EH (cell line): ENCODE measurements around the gene MAGI2.

Experiments
- DNase-seq: peaks from one replicate; pipeline ENCODE4 v3.0.0-alpha.2; 2015; ENCODE audit warnings: low read depth

The MAGI2 gene

DNA sequence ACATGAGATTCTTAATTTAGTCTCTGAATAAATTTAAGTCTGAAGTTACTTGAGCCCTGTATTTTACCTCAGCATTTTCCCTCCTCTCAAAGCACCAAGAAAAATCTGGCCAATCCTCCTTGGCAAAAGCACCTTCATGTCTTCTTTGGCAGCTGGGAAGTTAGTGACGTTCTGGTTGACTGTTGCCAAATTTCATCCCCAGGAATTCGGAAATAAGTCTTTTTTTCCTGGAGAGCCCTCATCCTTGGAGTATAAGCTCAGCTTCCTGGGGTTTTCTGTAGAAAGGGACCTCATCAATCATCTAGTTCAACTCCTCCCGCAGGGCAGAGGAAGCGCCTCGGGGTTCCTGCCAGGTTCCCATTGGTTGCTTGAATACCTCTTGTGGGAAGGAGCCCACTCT is 1277.3 kb downstream of the MAGI2 start:
- DNase-seq = no peak

DNA sequence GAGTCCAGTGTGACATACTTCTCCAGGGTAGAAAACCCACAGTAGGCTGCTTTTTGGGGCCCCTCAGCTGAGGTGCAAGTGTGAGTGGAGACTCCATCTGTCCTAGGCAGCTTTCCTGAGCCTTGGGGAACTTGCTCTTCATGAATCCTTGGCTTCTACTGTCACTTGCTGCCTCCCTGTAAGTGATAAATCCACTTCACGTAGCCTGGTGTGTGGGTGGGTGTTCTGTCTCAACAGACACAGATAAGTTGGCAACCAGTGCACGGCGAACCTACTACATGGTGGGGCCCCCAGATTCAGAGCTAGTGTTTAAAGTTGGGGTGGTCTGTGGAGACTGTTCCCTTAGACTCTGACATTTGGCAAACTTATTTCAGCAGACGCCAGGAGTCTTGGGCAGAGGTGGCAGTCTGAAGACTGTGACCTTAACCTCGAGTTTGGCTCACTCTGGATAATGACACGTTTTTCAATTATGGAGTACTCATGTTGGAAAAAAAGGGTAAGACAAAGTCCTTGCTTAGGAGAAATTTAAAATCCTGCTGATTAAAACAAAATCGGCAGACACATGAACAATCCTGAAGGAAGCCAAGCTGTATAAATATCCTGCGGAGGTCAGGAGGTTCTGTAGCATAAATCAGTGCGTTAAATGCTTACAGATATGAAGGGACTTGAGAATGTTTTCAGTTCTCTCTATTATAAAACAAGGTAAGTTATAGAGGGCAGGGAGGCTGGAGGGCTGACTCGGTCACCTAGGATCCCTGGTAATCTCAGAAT is 1278.0 kb downstream of the MAGI2 start:
- DNase-seq = no peak

DNA sequence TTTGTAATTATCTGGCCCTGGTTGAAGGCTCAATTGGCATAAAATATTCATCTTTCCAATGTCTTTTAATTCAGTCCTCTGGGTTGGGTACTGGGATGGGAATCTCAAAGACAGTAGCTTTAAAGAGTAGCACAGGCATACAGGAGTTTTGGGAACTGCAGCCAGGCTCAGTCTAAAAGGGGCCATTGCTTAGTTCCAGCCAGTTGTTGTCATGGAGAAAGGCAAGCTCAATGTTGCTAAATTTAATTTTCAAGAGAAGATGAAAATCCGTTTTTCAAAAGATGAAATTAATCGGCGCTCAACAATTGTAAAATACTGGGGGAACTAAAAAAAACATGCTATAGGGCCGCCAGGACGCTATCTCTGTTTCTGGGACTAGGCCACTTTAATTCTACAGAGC is 1279.8 kb downstream of the MAGI2 start:
- DNase-seq = no peak

DNA sequence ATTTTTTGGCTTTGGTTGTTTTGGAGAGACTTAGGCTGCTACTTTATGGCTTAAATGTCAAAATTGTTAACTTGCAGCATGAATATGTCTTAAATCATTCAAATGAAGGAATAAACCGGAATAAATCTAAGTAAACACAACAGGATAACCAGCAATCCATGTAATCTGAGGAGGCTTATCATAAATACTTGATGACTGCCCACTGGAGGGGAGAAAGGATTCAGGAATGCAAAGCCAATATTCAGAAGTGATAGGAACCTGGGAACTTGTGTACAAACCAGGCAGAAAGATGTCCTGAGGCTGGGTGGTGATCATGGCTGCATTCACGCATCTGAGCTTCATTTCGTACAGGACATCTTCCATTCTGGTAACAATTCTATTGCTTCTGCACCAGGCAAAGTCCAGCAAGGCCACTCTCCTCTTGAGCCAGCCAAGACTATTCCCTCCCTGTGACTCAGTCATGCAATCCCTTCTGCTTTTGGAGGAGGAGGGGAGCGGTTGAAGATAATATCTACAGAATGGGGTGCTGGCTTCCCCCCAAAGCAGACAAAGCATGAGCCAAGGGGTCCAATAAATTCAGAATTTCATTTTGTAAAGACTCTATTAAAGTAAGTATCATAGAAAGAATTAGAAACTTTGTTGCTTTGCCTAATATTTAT is 1280.4 kb downstream of the MAGI2 start:
- DNase-seq = no peak

DNA sequence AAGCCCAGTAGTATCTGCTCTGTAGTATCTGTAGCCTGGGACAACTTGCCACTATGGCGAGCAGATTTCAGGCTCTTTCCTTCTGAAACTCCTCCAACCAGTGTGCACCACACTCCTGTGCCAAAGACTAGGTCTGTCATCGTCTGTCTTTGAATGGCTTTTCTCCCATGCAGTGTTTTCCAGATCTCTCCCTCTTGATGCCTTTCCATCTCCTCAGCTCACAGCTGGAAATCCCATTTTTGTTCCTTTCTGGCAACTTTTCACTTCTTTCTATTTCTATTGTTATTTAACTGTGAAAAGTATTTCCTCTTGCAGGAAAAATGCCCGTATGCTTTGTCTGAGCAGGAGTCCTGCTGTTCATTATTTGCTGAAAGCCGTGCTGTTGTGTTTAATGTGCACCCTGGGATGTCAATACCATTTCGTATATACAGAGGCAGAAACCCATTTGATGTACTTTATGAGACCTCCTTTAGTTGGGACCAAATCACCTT is 1281.2 kb downstream of the MAGI2 start:
- DNase-seq = no peak

DNA sequence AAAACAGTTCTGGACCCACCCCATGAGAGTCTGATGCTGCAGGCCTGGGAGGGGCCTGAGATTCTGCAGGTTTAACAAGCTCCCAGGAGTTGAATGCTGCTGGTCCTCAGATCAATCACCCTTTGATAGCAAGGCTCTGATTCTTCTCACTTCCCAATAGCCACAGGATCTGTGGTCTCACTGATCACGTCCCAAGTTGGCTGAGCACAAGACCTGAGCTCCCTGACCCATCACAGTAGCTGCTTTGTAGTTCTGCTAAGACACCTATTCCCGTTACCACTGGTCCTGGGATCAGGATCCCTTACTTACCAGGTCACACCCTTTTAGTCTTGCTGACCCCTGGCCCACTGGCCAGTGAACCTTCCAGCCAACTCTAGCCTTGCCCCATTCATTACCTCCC is 1282.1 kb downstream of the MAGI2 start:
- DNase-seq = no peak

DNA sequence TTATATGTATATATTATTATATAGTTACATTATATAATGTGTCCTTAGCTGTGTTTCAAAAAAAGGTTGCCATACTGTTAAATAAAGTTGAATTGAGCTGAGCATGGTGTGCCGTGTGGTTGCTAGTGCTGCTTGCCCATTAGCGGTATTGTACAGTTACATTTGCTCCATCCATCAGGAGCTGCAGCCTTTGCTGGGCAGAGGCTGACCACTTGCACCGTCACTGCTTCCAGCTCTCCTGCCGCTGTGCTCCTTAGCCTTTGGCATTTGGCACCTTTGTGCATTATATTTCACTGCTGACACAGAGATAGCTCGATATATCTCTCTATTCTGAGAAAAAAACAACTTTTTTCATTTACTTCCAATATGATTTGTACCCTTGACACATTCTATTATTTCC is 1282.7 kb downstream of the MAGI2 start:
- no peak for DNase-seq

DNA sequence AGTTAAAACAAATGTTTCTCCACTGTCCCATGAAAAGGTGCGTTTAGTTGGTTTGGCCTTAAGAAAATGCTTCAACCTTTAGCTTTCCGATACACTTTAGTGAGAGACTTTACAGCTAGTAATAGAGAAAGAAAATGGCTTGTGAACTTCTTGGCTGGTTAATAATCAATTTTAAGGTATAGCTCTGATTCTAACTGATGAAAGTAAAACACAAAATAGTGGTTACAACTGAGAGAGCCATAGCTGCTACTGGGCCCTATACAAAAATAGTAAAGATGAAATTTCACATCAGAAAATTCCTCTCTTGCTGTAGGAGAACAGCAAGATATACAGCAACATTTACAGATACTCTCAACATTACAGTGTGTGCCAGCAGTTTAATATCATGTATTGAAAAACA is 1283.5 kb downstream of the MAGI2 start:
- DNase-seq = no peak

DNA sequence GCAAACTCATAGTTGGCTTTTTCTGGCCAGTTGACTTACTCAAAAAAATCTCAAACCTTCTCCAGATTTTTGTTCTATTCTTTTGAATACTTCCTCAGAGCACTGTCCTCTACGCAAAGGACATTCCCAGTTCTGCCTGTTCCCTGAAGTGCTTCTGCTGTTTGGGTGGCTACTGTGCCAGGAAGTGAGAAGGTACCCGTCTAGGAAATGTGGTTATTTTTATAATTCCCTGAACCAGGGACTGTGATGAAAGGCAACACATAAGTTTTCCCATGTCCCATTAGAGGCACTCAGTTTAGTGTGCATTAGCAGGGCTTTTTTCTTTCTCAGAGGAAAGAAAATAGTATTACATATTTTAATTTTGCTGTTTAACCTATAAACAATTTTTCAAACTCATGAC is 1284.6 kb downstream of the MAGI2 start:
- no peak for DNase-seq

DNA sequence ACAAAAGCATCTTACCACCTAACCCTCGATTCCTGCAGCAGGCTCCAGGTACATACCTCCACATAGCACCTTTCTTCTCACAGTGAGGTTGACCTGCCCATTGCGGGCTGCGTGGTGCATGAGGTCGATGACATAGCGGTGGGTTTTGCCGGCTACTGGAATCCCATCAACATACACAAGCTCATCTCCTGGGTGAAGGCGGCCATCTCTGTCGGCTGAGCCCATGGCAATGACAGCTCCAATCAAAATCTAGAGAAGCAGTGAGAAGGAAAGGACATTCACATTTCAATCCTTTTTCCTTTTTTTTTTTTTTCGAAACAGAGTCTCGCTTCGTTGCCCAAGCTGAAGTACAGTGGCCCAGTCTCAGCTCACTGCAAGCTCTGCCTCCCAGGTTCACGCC is 1285.6 kb downstream of the MAGI2 start:
- DNase-seq = no peak

DNA sequence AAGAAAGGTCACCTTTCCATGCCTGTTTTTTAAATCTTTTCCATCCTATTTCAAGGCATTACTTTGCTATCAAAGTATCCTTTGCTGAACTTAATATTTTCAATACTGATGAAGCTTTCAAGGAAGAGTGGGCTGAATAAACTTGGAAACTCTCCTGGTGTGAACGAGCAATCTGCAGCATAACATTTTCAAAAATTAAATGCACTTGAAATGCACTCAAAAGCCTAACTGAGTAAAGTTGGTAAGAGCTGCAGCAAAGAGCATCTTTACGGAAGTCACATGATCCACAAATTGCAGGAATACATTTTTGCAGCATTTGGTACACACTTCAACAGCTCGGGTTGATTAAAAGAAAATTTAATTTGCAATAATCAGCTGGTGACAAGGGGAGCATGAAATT is 1287.6 kb downstream of the MAGI2 start:
- DNase-seq = no peak

DNA sequence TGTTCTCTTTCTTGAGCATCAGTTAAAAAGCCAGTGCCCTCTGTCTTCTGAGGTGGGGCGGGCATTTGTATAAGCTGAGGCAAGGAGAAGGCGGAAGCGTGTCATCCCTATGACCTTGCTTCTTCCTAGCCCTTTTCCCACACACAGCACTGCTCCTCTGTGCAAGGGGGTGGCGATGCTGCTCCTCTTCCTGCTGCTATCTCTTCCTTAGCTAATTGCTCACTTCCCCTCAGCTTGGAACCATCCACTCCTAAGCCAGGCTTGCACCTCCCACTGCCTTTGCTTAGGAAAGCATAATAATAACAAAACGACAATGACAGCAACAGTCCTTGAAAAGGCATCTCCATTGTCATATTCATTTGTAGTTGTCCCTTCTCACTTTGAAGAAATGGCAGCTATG is 1288.0 kb downstream of the MAGI2 start:
- no peak for DNase-seq

DNA sequence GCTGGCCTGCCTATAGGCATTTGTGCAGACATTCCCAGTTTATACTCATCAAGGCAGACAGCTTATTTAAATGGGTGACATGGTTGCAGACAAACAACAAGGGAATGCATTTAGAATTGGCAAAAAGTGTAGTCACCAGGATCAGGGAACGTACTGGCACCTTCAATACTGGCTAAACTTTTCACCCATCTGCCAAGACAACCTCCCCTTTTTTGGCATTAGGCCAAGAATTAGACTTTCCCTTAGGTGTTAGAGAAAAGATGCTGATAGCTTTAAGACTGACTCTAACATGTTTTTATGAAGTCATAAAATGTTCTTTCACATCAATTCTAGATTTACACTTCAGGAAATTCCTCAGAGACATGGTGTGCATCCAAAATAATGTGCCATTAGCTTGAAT is 1289.0 kb downstream of the MAGI2 start:
- peak; percentile 16 for DNase-seq

DNA sequence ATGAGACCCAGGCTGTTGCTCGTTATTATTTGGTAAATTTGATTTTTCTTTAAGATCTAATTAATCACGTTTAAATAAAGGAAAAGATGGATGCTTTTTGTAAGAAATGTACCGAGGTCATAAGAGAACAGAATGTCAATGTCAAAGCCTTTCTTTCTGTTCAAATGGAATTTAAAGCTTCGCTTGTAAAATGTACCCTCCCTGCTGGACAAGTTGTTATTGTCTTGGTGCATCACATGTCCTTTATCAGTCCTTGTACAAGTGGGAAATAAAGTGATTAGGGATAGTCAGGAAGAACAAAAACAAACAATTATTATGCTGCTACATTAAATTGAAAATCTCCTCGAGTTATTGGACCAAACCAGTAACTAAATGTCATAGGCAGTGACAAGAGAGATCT is 1291.7 kb downstream of the MAGI2 start:
- no peak for DNase-seq

DNA sequence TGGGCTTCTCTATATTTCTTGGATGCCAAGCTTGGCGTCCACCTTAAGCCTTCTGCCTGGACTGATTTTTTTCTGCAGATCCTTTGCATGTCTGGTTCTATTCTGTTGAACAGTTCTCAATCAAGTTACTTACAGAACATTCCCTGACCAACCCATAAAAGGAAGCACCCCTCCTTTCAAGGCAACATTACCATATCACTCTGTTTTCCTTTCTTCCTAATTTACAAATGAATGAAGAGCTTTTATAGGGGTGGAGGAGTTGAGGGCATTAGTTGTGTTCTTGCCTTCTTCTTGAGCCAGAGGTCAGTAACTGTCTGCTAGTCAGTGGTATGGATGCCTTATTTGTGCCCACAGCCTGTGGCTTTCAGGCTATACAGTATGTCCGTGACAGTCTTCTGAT is 1293.9 kb downstream of the MAGI2 start:
- DNase-seq = no peak

DNA sequence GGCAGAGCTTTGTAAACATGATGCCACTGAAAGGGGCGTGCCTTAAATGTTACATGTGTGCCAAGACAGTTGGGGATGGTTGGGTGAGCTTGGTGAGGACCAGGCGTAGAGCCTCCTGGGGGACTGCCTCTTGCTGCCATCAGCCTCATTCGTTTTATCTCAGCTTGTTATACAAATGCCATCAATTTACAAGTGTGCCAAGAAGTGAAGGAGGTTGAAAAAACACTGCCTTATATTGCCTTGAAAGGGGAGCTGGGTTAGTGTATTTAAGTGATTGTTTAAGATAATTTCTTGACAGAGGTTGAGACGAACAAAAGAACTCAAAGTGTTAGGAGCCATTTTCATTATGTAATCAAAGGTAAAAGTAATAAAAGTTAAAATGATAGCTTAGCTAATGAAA is 1300.2 kb downstream of the MAGI2 start:
- DNase-seq = no peak

DNA sequence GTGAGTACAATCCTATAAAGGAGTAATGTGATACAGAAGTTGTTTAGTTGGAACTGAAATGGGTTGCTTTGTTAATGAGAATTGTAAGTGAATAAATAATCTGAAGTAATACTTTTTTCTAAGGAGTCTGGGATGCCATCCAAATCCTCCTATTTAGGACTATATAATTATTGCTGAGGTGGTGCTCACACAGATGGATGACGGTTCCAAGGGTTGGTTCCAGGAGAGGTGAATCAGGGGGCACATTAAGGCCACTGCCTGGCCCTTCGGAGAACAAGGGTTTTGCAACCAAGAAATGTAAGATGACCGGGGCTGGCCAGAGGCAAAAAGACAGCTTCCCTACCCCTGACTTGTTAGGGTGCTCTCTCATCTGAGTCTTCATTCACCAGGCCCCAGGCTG is 1302.2 kb downstream of the MAGI2 start:
- peak; percentile 95 for DNase-seq

DNA sequence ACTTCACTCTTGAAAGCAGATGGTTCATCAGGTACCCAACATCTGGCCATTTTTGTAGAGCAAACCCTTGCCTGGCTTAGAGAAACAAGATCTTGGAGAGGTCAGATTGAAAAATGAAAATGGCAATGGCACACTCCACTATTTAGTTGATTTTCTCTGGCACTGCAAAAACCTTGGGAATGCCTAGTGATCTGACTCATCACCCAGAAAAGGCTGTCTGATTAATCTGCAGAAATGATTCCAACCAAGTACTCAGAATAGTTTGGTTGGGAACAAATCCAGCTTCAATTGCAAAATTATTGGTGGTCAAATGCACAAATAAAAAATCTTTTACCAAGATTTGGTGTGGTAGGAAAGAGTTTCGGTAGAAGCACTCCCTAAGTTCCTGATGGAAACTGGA is 1303.7 kb downstream of the MAGI2 start:
- DNase-seq = peak; percentile 88

DNA sequence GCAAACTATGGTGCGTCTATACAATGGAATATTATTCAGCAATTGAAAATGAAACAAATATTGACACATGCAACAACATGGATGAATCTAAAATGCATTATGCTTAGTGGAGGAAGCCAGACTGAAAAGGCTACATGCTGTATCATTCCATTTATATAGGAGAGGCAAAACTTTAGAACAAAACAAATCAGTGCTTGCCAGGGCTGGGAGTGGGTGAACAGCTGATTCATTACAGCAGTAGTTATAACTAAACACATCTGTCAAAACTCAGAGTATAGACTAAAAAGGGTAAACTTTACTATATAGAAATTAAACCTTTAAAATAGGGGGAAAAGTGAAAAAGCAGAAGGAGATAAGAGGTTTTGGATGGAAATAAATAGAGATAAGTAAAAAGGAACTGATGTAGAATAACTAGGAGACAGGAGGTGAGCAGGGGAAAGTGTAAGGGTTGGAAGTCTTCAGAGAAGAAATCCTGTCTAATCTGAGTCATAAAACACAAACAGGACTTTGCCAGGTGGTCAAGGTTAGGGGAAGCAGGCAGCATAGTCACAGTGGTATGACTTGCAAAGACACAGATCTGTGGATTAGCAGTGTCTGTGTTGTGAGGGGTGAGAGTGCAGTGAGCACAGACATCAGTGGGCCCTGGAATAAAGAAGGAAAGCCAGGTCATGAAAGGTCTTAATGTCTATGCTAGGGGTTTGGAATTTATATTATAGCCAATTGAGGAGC is 1305.1 kb downstream of the MAGI2 start:
- no peak for DNase-seq

DNA sequence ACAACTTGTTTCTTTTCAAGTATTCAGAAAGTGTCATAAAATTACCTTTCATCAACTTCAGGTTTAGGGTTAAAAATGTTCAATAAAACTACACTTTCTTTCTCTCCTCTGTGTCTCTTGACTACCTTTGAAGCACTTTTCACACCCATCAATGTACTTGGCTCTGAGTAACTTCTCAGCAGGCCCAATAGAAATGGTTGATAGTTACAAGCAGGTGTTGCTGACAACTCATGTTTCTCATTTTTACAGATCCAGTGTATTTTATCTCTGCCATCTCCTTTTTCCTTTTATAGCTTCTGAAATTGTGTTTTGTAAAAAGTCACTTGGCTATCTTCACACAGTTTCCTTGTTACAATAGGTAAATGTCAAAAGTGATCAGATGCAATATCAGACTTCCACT is 1306.9 kb downstream of the MAGI2 start:
- no peak for DNase-seq

DNA sequence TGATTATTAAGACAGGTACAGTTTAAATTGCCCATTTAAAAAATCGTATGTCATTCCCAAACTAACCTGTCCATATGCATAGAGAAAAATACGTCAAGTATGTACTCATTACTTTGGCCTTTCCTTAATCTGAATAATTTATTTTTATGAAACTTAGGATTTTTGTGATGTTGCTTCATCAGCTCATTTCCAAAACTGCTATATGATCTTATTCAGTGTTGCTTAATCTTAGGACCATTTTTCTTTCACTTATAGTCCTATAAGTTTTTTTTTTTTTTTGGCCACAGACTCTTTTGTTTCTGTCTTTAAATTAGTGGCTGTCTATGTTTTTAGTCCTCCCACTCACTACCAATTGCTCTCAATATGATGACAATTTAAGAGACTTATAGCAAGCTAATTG is 1309.8 kb downstream of the MAGI2 start:
- no peak for DNase-seq

DNA sequence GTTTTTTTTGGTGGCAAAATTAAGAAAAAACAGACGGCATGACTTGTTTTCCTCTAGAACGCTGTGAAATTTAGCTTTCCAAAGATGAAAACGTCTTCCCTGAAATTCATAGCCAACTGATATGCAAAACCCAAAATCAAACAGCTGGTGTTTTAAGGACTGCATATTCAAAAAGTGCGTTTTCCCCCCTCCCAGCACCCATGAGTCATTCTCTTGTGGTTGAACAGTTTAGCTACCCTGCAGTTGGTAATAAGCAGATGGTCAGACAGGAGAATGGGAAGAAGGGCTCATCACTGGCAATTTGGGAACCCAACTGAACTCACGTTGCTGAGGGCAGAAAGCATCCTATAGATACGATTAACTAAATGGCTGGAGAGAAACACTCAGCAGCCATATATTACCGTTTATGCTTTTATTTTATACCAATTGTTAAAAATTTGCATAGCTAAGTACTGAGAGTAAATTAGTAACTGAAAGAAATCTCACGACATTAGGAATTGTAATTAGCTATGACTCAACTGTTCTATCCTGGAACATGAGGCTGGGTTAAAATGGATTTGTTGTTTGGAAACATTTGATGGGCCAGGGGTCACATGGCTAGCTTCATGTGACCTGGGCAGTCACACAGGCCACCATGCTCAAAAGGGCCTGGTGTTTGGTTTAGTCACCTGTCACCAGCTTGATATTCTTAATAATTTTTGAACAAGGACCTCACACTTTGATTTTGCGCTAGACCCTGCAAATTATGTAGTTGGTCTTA is 1311.8 kb downstream of the MAGI2 start:
- DNase-seq = peak; percentile 86
